COLO668 (cell line): Measurements from ENCODE around the gene ZNF701.
"Not testable (repeated sequence)": the region's sequence is repeated elsewhere in the genome, so short reads cannot be mapped to it uniquely, and the experiment has no call there.

Source experiments
- DNase-seq: peaks from one replicate; lab custom pipeline; 2025; ENCODE audit not compliant: unreplicated experiment; lab: John Stamatoyannopoulos, UW

ZNF701 gene

GRCh38 chr19:52570000-52570861 lies at the start of gene ZNF701:
TSS of gene ZNF701 (plus strand) at chr19:52570287. CDS start at chr19:52574148, 3,861 bp downstream.
- DNase-seq, result peak; percentile 91

GRCh38 chr19:52522551-52522950 lies 47.5 kb upstream of the ZNF701 start:
- DNase-seq, result no peak

DNA sequence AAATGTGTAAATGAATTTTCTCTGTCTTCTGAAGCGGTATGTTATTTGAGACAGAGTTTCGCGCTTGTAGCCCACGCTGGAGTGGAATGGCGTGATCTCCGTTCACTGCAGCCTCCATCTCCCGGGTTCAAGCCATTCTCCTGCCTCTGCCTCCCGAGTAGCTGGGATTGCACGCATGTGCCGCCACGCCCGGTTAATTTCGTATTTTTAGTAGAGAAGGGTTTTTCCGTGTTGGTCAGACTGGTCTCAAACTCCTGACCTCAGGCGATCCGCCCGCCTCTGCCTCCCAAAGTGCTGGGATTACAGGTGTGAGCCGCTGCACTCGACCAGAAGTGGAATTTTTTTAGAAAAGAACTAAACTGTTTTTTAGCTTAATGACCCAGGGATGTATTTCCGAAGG lies 46.0 kb upstream of the ZNF701 start:
- no peak for DNase-seq

- DNase-seq, result peak; percentile 95
These were observed 42.7 kb upstream of the ZNF701 start, which contains the start of gene ZNF808 for GRCh38 chr19:52527134-52527955. TSS of gene ZNF808 (plus strand) at chr19:52527668. CDS start at chr19:52543285, 15,617 bp downstream.

DNA sequence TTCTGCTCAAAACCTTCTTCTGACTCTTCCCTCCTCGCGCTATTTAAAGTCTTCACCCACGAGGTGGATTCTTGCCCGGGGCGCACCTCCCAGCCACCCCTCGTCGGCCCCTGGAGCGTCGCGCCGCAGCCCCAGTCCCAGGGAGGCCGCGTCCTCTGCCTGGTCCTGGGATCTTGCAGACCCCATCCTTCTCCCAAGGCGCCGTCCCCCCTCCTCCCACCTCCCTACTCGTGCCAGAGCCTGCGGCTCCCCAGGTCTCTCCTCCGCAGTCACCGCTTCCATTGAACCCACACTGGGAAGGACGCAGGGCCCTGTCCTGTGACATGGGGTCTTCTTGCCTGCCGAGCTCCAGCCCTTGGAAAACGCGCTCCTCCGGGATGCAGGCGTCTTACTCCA lies 42.1 kb upstream of the ZNF701 start:
- peak; percentile 22 for DNase-seq

DNA sequence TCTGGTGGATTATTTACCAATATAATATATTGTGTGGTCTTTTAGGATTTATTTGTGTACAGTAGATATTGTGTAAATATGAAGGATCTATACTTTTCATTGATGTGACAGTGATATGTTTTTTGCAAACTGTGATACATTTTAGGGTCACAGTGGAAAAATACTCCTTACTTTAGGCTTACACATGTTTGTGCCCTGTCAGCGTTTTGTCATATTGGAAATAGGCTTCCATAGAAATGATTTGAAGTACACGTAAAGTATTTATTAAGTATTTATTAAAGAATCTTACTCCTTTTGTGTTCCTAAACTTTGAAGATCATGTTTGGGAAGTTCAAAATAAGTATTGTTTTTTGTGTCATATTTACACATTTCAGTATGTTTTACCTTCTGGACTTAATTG lies 37.6 kb upstream of the ZNF701 start:
- DNase-seq, result no peak

GRCh38 chr19:52533901-52534300 lies 36.2 kb upstream of the ZNF701 start:
- DNase-seq, result no peak

DNA sequence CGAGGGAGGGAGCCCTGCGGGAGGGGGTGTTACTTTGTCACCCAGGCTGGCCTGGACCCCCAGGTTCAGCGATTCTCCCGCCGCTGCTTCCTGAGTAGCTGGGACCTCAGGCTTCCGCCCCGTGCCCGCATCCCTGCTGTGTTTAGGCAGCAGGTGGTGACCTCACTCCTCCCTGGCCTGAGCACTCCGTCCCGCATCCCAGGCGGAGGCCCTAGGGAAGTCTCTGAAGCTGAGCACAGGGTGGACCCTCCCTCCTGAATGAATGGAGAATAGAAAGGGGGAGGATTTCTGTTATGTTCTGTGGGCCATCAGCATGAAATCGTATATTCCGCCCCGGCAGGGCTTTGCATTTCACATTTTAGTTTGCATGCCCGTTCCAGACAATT lies 34.7 kb upstream of the ZNF701 start:
- not testable (repeated sequence) for DNase-seq

GRCh38 chr19:52535771-52536447 lies 34.2 kb upstream of the ZNF701 start:
- no peak for DNase-seq

DNA sequence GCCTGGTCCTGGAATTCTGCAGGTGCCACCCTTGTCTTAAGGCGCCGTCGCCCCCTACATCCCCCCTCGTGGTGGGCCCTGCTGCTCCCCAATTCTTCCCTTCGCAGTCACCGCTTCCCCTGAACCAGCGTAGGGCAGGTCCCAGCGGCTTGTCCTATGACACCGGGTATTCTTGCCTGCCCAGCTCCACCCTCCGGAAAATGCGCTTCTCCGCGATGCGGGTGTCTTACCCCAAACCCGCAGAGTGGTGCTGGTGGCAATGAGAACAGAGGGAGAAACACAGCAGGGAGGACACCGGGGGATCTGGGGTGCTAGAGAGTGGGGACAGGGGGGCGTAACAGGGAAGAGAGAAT lies 33.7 kb upstream of the ZNF701 start:
- DNase-seq, result no peak

DNA sequence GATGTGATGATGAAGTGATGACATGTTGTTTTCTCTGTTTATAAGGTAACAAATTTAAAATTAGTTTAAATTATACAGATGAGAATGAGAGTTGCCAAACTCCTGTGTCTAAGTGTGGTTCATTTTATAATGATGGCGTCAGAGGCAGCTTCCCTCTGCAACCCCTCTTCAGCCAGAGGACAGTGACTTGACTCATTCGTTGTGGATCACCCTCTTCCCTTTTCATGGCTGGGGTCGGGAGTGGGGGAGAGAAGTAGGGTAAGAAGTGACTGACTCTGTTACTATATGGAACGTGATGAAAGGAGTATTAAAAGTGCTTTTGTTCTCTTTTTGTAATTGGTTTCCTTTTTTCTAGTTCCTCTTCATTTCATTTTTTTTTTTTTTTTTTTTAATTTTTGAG lies 31.3 kb upstream of the ZNF701 start:
- DNase-seq, result not testable (repeated sequence)

DNA sequence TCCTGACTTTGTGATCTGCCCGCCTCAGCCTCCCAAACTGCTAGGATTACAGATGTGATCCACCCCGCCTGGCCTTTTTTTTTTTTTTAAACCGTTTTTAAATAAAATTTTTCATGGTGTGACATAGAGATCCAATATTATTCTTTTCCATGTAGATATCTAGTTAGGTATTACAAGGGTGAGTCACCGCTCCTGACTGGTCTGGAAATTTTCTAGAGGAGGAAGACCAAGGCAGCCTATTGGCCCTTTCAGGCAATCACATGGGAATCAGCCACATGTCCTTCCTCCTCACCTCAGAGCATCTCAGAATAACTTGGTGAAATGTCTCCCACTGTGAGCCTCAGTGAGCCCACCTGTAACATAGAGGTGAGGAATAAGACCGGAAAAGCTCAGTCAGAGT lies 28.9 kb upstream of the ZNF701 start:
- not testable (repeated sequence) for DNase-seq

DNA sequence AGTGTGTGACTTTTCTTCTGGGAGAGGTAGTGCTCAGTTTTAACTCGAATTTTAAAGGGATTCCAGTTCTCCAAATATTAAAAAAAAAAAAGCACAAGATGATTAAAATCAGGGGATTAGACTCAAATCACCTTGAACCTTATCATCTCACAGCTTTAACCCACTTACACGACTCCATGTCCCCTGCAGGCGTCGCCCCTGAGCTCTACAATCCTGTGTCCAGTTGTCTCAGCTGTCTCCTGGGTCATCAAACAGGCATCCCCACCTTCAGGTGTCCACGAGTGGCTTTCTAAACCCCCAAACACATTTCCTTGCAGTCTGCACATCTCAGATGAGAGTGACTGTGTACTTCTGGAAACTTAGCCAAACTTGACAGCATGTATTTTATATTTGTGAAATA lies 28.5 kb upstream of the ZNF701 start:
- no peak for DNase-seq

DNA sequence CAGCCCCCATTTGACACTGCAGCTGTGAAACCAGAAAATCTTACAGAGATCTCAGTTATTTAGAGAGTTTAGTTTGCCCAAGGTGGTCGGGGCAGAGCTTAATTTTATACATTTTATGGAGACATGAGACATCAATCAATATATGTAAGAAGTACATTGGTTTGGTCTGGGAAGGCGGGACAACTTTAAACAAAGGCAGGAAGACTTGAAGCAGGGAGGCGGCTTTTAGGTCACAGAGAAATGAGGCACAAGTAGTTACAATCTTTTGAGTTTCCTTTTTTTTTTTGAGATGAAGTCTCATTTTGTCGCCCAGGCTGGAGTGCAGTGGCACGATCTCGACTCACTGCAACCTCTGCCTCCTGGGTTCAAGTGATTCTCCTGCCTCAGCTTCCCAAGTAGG lies 27.5 kb upstream of the ZNF701 start:
- DNase-seq, result not testable (repeated sequence)

- DNase-seq, result no peak
These were observed 27.0 kb upstream of the ZNF701 start for GRCh38 chr19:52542984-52543664.

DNA sequence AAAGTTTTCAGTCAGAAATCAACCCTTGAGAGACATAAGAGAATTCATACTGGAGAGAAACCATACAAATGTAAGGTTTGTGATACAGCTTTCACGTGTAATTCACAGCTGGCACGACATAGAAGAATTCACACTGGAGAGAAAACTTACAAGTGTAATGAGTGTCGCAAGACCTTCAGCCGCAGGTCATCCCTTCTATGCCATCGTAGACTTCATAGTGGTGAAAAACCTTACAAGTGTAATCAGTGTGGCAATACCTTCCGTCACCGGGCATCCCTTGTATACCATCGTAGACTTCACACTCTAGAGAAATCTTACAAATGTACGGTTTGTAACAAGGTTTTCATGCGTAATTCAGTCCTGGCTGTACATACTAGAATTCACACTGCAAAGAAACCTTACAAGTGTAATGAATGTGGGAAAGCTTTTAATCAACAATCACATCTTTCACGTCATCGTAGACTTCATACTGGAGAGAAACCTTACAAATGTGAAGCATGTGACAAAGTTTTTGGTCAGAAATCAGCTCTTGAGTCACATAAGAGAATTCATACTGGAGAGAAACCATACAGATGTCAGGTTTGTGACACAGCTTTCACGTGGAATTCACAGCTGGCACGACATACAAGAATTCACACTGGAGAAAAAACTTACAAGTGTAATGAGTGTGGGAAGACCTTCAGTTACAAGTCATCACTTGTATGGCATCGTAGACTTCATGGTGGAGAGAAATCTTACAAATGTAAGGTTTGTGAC lies 15.7 kb upstream of the ZNF701 start:
- no peak for DNase-seq

- no peak for DNase-seq
These were observed 12.7 kb upstream of the ZNF701 start for GRCh38 chr19:52557231-52557995.

- DNase-seq, result not testable (repeated sequence)
These were observed 11.2 kb upstream of the ZNF701 start for GRCh38 chr19:52558732-52559445.

DNA sequence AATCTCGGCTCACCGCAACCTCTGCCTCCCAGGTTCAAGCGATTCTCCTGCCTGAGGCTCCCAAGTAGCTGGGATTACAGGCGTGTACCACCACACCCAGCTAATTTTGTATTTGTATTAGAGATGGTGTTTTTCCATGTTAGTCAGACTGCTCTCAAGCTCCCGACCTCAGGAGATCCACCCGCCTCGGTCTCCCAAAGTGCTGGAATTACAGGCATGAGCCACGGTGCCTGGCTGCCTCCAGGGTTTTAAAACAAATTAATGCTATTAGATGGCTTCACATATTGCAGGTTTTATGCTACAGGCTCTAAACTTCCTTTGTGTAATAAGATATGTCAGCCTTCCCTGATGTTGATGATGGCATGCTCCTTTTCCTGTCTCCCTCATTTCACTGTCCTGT lies 8.5 kb upstream of the ZNF701 start:
- DNase-seq, result not testable (repeated sequence)
